Measurements from ENCODE around the gene EPS15. TPM values are rescaled to one million over a fixed set of nuclear protein-coding genes. Genes with fewer than 3 reads are reported as not detected.

EPS15 gene
- total and polyA plus RNA-seq, 10 donors: 24.2 to 142 (median 126) TPM

DNA sequence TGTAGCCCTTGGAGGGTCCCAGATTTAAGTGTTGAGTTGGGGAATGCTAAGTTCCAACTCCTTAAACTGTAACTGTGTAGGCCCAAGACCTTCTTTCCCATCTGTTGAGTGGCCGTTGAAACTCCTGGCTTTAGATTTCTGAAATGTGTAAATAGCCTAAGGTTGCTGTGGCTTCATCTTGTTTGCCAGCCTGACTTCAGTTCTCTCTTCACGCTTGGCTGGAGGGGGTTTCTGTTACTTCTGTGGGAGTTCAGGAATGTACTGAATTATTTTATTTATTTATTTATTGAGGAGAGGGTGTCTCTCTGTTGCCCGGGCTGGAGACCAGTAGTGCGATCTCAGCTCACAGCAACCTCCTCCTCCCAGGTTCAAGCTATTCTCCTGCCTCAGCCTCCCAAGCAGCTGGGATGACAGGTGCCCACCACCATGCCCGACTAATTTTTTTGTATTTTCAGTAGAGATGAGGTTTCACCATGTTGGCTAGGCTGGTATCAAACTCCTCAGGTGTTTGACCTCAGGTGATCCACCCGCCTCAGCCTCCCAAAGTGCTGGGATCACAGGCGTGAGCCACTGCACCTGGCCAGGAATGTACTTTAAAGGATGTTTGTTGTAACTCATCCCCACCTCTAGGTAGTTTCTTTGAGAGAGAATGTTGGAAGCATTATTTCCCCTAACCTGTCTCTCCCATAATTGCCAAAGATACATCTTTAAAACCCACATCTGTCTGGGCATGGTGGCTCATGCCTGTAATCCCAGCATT is 194.6 kb downstream of the EPS15 start:
- H3K27me3 ChIP-seq (replicated peaks in 1 of 7): peaks cover 0 to 16% (median 1%) of the 10 kb centered on the region in 7 donors
- TF ChIP-seq POLR2A (IDR thresholded peaks at IDR 0.05) (no peak), POLR2AphosphoS5 (IDR thresholded peaks at IDR 0.05) (no peak)
- TF ChIP-seq, protein P1, sequence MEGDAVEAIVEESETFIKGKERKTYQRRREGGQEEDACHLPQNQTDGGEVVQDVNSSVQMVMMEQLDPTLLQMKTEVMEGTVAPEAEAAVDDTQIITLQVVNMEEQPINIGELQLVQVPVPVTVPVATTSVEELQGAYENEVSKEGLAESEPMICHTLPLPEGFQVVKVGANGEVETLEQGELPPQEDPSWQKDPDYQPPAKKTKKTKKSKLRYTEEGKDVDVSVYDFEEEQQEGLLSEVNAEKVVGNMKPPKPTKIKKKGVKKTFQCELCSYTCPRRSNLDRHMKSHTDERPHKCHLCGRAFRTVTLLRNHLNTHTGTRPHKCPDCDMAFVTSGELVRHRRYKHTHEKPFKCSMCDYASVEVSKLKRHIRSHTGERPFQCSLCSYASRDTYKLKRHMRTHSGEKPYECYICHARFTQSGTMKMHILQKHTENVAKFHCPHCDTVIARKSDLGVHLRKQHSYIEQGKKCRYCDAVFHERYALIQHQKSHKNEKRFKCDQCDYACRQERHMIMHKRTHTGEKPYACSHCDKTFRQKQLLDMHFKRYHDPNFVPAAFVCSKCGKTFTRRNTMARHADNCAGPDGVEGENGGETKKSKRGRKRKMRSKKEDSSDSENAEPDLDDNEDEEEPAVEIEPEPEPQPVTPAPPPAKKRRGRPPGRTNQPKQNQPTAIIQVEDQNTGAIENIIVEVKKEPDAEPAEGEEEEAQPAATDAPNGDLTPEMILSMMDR (IDR thresholded peaks at IDR 0.05 in 8 of 11, conservative IDR thresholded peaks at IDR 0.05 in 3 of 11): no peak
- no peaks in the 10 kb centered on the region for H3K9me3 ChIP-seq
- no peak for DNase-seq
- H3K4me1 ChIP-seq: peaks cover 0 to under 1% (median 0%) of the 10 kb centered on the region in 6 donors
- WGBS, 5 donors: 93 to 96% (median 95%) methylated on average over 7 of the region's 7 CpGs
- no peak overlapping the region for H3K27ac ChIP-seq
- H3K4me3 ChIP-seq: no peak overlapping the region
- H3K36me3 ChIP-seq: no peaks in the 10 kb centered on the region
- intact Hi-C loops (cut with DNase I; ENCODE audit: low total_unique reads): no loop called here

DNA sequence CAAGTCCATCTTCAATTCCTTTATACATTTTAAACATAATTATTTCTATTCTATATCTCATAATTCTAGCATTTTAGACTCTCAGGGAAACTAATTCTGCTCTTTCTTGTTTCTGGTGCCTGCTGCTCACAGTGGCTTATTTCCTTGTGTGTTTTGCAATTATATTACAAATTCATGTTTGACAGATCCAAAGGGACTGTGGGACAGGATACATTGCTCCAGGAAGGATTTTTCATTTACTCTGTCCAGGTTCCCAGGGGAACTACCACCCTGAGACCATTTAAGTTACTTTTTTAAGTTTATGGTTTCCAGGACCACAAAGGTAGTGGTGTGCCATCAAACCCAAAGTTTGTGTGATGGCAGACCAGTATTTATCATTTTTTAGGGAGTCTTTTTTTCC is 195.3 kb downstream of the EPS15 start:
- TF ChIP-seq POLR2A (IDR thresholded peaks at IDR 0.05): no peak
- TF ChIP-seq, protein P1 (IDR thresholded peaks at IDR 0.05 in 8 of 11, conservative IDR thresholded peaks at IDR 0.05 in 3 of 11): no peak
- no peak for TF ChIP-seq POLR2AphosphoS5 (IDR thresholded peaks at IDR 0.05)
- no peak for DNase-seq
- intact Hi-C loops (cut with DNase I; ENCODE audit: low total_unique reads): no loop called here
- peaks cover 0 to 10% (median 0%) of the 10 kb centered on the region in 7 donors for H3K27me3 ChIP-seq (replicated peaks in 1 of 7)
- H3K4me1 ChIP-seq: no peaks in the 10 kb centered on the region
- H3K27ac ChIP-seq: no peak overlapping the region
- no peaks in the 10 kb centered on the region for H3K9me3 ChIP-seq
- H3K36me3 ChIP-seq: no peaks in the 10 kb centered on the region
- H3K4me3 ChIP-seq: no peak overlapping the region

DNA sequence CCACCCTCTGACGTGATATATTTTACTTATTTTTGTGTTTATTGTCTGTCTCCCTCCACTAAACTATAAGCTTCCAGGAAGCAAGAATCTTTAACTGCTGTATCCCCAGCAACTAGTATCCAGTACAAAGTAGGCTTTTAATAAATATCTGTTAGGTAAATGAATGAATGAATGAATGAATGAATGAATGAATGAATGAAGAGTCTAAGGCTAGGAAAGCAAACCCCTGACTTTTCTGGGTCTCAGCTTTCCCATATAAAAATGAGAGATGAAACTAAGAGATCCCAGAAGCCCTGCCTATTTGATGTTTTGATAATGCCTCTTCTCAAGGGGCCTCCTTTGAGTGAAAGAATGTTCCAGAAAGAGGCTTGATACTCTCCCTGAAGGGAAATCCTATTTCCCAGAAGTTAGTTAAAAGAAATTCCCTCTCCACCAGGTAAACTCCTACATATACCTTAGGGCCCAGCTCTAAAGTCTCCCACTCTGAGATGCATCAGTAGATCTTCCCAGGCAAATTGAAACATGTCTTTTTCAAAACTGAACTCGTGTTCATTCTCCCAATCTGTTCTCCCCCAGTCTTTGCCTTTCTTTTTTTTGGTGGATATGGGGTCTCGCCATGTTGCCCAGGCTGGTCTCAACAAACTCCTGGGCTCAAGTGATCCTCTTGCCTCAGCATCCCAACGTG is 196.5 kb downstream of the EPS15 start:
- Histone ChIP-seq H3K9me3 (no peaks in the 10 kb centered on the region), H3K36me3 (no peaks in the 10 kb centered on the region), H3K27ac (no peak overlapping the region), H3K4me3 (no peak overlapping the region), H3K27me3 (replicated peaks in 1 of 7) (peaks cover 0 to 7% (median 0%) of the 10 kb centered on the region in 7 donors), H3K4me1 (no peaks in the 10 kb centered on the region)
- 85 to 93% (median 89%) methylated on average over 4 of the region's 4 CpGs for WGBS, 5 donors
- DNase-seq: no peak
- TF ChIP-seq, protein P1 (IDR thresholded peaks at IDR 0.05 in 8 of 11, conservative IDR thresholded peaks at IDR 0.05 in 3 of 11): no peak
- TF ChIP-seq POLR2A (IDR thresholded peaks at IDR 0.05) (no peak), POLR2AphosphoS5 (IDR thresholded peaks at IDR 0.05) (no peak)
- intact Hi-C loops (cut with DNase I; ENCODE audit: low total_unique reads): no loop called here

DNA sequence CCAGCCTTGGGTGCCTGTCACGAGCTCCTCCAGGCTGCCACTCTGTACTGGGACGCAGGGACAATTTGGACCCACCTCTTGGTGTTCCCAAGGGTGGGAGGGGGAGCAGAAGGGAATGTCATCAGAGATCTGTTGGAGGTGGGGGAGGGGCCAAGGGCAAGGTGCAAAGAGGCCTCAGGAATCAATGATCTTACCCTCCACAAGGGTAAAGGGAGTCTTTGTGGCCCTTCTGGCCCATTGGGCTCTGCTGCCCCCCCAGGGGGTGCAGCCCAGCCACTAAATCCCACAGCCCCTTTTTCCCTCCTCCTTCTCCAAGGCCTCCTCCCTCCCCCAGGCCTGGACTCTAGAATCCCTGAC is 197.2 kb downstream of the EPS15 start:
- TF ChIP-seq, protein P1 (IDR thresholded peaks at IDR 0.05 in 8 of 11, conservative IDR thresholded peaks at IDR 0.05 in 3 of 11): no peak
- TF ChIP-seq POLR2AphosphoS5 (IDR thresholded peaks at IDR 0.05) (no peak), POLR2A (IDR thresholded peaks at IDR 0.05) (no peak)

More for the DNA sequence above, 197.2 kb downstream of the EPS15 start:
- no peak overlapping the region for H3K27ac ChIP-seq
- H3K4me3 ChIP-seq: no peak overlapping the region
- no peaks in the 10 kb centered on the region for H3K4me1 ChIP-seq
- WGBS, 5 donors: 84 to 97% (median 88%) methylated on average over 2 of the region's 2 CpGs
- intact Hi-C loops (cut with DNase I; ENCODE audit: low total_unique reads): no loop called here
- no peaks in the 10 kb centered on the region for H3K9me3 ChIP-seq
- DNase-seq: no peak
- peaks cover 0 to 3% (median 0%) of the 10 kb centered on the region in 7 donors for H3K27me3 ChIP-seq (replicated peaks in 1 of 7)
- H3K36me3 ChIP-seq: no peaks in the 10 kb centered on the region

Data from spleen (tissue), 11 donors.